SK-N-DZ (cell line): ENCODE results near the gene SERPINA5.
A peak's percentile ranks its signal among the peaks of the same experiment; 100 is the strongest.

ENCODE experiments used
- DNase-seq: peaks from one replicate; pipeline ENCODE4 v3.0.0-alpha.2; 2015; ENCODE audit warnings: low spot score

SERPINA5 gene

DNA sequence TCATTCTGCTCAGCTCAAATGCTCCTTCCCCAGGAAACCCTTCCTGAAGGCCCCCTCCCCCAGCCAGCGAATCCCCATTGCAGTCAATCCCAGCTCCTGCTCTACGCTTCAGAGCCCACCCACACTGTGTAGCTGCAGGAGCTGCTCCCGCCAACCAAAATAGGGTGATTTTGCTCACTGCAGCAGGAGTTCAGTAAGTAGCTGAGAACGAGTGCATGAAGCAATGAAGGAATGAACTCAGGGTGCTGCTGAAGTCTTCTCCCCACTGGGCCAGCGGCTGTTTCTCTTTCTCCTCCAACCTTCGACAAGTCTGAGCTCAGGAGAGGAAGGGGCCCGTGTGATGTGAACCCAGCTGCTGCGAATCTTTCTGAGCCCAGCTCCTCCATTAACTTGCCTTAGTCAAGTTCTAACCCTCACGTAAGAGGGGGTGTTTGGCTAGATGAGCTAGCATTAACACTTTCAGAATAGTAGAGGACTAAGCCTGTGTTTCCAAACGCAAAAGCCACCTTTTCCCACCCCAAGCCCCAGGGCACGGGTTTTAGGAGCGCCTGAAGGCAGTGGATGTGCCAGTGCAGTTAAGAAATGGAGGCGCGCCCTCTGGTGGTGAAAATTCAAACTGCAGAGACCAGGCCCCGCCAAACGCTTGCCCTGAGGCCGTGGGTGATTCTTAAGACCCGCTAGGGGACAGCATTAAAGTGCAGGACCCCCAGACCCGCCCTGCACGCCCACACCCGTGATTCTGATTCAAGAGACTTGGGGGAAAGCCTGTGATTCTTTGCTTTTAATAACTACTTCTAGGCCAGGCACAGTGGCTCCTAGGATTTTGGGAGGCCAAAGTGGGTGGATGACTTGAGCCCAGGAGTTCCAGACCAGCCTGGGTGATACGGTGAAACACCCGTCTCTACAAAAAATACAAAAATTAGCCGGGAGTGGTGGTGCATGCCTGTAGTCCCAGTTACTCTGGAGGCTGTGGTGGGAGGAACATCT is 31.9 kb upstream of the SERPINA5 start:
- DNase-seq = peak; percentile 20

DNA sequence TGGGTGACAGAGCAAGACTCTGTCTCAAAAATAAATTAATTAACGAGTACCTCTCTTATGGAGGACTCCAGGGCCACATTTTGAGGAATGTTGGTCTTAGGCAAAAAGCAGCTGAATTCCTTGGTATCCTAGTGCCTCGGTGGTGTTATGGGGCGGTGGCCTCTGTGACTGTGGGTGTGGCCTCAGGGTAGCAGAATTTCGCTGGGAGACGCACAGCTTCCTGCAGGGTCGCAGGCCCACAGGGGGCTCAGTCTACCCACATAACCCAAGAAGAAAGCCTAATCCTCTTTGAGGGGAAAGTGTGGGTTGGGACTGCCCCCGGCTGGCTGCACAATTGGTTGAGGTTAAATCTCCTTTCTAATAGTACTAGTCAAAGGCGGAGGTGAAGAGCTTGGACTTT is 31.2 kb upstream of the SERPINA5 start:
- DNase-seq = no peak

DNA sequence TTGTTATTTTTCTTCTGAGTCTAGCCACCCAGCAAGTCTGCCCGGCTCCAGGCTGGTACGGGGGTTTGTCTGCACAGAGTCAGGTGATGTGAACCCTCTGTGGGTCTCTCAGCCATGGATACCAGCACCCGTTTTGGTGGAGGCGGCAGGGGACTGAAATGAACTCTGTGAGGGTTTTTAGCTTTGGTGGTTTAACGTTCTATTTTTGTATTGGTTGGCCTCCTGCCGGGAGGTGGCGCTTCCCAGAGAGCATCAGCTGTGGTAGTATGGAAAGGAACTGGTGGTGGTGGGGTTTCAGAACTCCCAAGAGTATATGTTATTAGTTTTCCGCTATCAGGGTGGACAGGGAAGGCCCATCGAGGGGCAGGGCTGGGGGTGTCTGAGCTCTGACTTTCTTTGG is 25.2 kb upstream of the SERPINA5 start:
- no peak for DNase-seq

DNA sequence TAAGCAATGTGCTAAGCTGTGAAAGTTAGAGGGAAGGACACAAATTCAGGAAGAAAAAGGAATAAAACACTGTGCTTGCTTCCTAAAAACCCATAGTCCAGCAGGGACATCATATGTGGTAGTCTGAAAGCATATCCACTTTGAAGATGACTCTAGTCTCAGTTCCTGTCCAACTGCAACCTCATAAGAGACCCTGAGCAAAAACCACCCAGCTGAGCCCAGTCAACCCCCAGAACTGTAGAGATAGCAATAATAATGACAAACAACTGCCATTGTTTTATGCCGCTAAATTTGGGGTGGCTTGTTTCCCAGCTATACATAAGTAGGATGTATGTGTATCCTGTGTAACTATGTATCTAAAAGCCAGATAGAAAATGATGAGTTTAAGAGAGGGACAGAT is 23.9 kb upstream of the SERPINA5 start:
- DNase-seq = no peak

DNA sequence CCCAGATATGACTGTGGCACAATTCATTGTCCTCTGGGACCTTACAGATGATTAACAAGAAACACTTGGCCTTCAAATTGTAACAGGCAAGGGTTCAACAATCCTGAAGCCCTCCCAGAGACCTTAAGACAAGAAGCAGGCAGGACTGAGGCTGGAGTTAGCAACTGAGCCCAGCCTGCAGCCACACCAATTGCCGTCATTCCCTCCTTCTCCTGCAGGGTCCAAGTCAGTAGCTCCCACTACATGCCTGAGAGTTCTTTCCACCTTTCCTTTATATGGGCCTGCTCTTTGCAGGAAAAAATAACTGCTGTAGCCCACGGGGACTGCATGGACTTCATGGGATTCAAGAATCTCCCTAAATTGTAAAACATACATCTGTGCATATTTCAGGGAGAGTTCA is 22.4 kb upstream of the SERPINA5 start:
- no peak for DNase-seq

DNA sequence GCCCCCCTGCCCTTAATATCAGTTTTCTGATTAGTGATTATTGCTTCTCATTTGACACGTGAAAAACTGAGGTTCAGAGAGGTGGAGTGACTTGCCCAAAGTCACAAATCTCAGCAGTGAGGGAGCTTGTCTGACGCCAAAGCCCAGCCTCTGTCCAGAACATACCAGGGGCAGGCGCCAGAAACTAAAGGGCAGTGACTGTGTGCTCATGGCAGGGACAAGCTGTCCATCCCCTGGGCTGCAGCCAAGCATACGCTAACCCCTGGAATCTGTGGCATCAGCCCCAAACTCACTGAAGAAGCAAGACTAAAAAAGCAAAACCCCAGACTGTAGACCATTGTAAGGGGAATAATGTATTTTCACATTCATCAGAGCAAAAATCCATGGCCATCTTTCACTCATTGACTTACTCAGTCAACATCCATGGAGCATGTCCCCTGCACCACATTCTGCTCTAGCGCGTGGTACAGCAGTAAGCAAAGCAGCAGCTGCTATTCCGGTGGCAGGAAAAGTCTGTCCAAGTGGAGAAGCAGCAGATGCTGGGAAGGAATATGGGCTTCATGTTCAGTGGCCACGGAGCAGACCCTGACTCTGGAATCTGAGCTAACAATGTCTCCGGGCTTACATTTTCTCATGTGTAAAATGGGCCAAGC is 21.5 kb upstream of the SERPINA5 start:
- DNase-seq = no peak

DNA sequence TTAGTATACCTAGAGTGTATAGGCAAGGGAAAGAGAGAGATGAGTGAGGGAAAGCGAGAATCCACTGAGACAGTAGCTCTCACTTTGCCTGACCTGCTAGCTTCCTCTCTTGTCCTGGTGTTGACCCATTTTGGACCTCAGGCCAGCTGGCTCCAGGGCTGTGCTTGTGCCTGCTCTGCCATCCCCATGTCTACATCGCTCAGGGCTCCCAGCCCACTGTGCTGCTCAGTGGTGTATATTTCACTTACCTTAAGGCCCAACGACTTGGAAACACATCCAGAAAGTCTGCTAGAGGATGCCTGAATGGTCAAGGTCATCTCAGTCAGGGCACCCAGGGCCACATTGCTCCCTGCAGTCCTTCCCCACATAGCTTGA is 20.9 kb upstream of the SERPINA5 start:
- no peak for DNase-seq

DNA sequence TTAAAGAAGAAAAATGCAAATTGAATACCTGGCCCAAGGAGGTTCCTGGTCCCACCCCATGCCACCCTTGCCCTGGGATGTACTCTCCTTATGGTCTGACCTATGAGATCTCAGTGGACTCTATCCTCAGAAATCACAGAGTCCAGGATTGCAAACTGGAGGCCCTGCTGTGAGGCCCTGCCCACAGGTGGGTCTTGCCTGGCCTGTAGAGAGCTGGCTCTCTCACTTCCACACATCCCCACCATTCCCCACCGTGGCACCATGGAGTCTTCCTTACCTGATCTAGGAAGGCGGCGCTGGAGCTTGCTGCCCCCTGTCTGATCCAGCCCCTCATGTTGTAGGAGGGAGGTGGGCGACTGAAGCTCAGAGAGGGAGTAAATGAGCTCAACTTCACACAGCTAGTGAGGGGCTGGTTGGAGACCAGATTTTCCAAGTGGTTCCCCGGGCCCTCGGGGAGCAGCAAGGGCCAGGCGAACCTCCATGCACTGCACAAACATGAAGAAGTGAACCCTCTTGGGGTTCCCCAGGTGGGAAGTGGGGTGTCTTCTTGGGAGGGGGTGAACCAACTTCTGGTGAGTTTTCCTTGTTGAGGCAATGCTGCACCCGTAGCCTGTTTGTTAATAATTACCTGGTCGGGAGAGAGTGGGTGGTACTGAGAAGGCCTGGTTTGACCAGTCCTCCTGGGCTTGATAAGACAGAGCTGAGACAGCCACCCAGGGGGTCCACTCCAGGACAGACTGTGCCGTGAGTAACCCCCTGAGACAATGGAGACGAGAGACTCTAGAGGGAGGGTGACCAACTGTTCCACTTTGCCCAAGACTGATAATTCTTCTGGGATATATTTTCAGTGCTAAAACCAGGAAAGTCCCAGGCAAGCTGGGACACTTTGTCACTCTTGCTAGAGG is 20.2 kb upstream of the SERPINA5 start, which contains the start of gene SERPINA4:
Gene SERPINA4, plus strand, starts transcription at position 692 of the 905 bp plus-strand sequence. CDS start 2,041 bp downstream, outside the sequence.
- DNase-seq = no peak

DNA sequence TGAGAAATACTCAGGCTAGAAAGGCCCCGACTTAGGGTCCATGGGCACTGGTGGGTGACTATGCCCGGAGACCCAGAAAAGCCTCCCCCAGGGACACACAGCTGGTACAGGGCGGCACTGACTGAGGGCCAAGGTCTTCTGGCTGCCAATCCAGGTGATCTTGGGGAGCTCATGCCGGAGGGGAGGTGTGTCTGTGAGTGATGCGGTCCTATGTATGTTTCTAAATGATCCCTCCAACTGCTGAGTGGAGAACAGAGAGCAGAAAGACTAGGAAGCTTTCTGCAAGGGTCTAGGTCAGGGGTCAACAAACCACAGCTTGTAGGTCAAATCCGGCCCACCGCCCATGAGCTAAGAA is 19.6 kb upstream of the SERPINA5 start:
- DNase-seq = no peak

DNA sequence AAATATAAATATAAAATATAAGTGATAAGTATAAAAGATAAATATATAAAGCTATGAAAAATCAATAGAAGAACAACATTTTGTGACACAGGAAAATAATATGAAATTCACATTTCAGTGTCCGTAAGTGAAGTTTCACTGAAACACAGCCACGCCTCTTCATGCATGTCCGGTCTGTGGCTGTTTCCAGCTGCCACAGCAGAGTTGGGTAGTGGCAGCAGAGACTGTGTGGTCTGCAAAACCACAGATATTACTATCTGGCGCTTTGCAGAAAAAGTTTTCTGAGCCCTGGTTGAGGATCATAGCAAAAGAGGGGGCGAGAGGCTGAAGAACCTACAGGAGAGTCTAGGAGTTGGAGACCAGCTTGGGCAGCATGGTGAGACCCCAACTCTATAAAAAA is 19.2 kb upstream of the SERPINA5 start:
- no peak for DNase-seq

DNA sequence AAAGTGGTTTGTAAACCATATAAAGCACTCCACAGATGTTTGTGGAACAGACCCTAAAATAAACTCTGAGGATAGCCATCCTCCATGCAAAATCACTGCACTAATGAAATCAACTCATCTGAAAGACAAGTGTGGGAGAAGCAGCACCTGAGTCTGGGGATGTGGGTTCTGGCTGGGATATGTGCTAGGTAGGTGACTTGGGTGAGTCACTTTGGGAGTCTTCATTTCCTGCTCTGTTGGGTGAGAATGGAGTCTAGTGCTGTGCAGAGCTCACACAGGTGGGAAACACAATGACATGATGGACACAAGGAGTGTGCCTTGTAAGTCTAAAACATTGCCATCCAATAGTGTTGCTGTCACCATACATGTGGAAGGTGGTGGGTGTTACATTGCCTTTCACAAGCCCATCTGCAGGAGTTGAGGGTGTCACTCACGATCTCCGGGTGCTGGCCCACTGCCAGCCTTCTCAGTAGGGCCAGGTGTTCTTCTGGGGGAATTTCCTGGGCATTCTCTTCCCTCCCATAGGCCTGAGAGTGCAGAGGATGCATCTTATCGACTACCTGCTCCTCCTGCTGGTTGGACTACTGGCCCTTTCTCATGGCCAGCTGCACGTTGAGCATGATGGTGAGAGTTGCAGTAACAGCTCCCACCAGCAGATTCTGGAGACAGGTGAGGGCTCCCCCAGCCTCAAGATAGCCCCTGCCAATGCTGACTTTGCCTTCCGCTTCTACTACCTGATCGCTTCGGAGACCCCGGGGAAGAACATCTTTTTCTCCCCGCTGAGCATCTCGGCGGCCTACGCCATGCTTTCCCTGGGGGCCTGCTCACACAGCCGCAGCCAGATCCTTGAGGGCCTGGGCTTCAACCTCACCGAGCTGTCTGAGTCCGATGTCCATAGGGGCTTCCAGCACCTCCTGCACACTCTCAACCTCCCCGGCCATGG is 18.0 kb upstream of the SERPINA5 start:
- DNase-seq = no peak

DNA sequence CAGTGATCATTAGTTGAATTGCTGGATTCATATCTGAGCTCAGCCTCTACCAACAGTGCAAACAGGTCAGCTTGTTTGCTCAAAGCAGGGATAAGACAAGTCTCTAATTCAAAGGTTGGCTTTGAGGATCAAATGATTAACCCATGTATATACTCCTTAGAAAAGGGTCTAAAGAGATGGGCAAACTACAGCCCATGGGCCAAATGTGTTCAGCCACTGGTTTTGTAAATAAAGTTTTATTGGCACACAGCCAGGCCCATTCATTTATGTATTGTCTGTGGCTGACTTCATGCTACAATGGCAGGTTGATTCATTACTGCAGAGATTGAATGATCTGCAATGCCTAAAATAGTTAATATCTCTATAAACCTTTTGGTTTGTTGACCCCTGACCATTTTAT is 16.8 kb upstream of the SERPINA5 start:
- DNase-seq = no peak

DNA sequence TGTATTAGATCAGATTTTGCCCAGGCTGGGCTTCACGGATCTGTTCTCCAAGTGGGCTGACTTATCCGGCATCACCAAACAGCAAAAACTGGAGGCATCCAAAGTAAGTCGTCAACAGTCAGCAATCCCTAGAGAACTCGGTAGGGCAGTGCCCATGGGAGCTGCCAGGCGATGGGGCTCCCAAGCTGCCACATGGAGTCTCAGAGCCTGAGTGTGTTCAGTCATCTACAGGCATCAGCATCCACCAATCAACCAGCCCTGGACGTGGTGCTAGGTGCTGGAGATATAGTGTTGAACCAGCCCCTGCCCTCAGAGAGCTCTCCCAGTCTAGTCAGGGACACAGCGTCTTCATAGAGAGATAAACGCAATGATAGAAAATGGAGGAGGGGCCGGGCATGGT is 13.0 kb upstream of the SERPINA5 start:
- no peak for DNase-seq

DNA sequence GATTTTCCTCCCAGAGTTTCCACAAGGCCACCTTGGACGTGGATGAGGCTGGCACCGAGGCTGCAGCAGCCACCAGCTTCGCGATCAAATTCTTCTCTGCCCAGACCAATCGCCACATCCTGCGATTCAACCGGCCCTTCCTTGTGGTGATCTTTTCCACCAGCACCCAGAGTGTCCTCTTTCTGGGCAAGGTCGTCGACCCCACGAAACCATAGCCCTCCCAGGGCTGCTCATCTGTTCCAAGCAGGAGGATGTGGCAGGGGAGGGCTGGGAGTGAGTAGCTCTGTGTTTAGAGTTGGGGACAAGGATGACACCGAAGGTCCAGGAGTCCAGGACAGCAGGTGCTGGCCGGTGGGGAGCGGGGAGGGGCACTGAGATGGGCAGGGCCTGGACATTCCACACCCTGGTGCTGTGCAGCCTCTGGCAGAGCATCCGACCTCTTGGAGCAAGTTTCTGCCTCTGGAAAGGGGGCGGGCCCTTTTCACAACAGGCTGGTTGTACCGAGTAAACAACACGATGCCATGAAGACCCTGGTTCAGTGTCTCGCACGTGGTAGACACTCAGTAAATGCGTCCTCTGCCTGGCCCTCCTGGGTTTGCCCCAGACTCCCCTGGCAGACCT is 11.7 kb upstream of the SERPINA5 start:
- DNase-seq = no peak

DNA sequence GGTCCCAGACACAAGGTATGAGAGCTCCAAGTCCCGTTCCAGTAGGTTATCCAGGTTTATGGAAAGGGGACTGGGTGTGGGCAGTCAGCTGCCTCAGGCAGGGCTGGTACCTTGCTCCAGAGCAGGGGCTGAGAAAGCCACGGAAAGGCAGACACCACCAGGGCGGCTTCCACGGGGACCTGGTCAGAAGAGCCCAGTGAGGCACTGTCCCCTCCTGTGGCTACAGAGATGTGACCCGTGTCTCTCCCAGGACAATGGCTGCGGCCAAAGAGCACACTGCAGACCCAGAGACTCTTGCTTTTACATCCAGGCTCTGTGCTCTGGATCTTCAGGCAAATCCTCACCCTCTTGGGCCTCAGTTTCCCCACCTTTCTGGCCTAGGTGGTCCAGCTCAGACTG is 11.2 kb upstream of the SERPINA5 start:
- DNase-seq = no peak

DNA sequence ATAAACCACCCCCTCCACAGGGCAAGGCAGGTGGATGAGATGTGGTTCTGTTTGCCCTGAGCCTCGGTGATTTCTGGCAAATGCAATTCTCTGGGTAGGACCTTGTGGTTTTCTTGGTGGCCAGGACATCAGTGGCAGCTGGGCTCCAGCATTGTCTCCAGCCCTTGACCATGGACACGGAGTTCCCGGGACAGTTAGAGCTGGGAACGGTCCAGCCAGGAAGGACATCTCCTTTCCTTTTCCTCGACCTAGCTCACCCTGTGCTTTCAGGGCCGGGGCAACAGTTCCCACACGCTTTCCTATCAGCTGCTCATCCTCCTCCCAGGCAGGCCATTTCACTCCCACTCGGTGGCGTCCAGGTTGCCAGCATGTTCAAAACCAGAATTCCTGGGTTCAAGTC is 10.8 kb upstream of the SERPINA5 start:
- DNase-seq = no peak

DNA sequence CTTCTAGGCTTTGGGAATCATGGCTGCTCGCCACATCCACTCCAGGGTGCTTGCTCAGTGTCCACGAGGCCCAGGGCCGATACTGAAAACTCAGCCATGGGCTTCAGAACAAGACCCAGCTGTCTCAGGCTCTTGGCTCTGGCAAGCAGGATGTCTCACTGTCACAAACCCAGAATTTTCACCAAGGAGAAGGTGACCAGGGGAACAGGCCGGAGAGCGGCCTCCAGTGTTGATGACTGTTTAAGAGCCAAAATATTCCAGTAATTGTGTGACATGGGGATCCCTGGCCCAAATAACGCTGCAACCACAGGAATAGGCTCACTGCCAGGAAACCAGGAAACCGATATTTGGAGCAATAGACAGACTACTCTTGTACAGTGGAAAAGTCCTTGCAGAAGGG is 9.8 kb upstream of the SERPINA5 start:
- DNase-seq = no peak

DNA sequence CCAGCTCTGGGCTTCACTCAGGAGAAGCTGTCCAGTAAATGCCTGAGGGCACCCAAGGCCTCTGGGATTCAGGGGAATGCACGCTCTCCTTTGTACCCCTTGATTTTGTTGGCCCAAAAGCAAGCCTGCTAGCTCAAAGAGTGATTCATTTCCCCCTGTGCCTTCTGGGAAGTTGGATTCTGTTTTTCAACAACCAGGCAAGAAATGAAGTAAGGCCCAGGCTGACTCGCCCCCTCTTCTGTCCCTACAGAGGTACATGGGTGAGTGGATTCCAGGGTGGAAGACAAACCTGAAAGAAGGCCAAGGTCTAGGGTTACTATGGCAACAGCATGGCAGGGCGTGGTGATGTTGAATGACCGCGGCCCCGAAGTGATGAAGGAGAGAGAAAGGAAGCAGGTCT is 9.3 kb upstream of the SERPINA5 start:
- no peak for DNase-seq

DNA sequence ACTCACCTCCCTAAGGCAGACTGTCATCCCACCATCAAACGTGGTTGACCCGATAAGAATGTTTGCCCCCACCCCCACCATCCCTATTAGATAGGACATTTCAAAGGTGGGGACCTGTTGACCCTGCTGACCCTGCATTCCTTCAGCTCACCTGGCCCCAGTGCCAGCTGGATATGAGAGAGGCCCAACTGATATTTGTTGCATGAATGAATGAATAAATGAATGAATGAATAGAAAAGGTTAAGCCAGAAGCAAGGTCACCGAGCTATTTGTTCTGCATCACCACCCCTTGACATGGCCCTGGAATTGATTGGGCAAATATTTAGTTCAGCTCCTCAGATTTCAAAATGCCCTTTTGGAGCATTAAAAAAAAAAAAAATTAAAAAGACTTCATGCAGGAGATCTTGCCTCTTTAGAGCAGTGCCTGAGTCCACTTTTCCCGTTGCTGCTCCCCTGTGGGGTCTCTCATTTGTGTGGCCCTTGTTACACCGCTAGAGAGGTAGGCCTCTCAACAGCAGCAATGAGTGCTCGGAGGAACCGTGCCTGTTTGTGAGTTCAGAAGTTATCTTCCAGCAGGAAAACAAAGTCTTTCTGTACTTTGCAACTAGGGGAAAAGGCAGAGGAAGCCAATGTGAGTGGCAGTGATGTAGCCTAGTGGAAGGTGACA is 8.5 kb upstream of the SERPINA5 start:
- DNase-seq = no peak
